GM23248 (cell line): Measurements from ENCODE around the gene RGS18. TPM values are rescaled to one million over a fixed set of nuclear protein-coding genes. Genes with fewer than 3 reads are reported as not detected.

ENCODE experiments used
- DNase-seq: peaks from one replicate; pipeline ENCODE4 v3.0.0-alpha.2; 2015
- H2AFZ ChIP-seq: fragments of 200-600 bp; sonication (generic); 2 replicates; pipeline ENCODE4 v1.6.1; 2016; ENCODE audit warnings: antibody characterized with exemption
- H3F3A ChIP-seq: fragments of 200-600 bp; sonication (generic); 2 replicates; pipeline ENCODE4 v1.6.1; 2016; ENCODE audit warnings: mild to moderate bottlenecking, antibody characterized with exemption, mixed run types; ENCODE audit not compliant: insufficient read depth
- H3K27ac ChIP-seq: fragments of 200-600 bp; sonication (generic); 2 replicates; pipeline ENCODE4 v1.5.1; 2016; ENCODE audit warnings: mild to moderate bottlenecking
- H3K27me3 ChIP-seq: fragments of 200-600 bp; sonication (generic); replicated peaks from 2 replicates; pipeline ENCODE4 v1.6.1; 2016; ENCODE audit warnings: mild to moderate bottlenecking; ENCODE audit not compliant: insufficient read depth
- H3K36me3 ChIP-seq: fragments of 200-600 bp; sonication (generic); 2 replicates; pipeline ENCODE4 v1.6.1; 2016; ENCODE audit warnings: low read depth, mild to moderate bottlenecking
- H3K4me1 ChIP-seq: fragments of 200-600 bp; sonication (generic); 2 replicates; pipeline ENCODE4 v1.6.1; 2016; ENCODE audit warnings: mild to moderate bottlenecking; ENCODE audit not compliant: insufficient read depth
- H3K4me2 ChIP-seq: fragments of 200-600 bp; sonication (generic); one replicate; pipeline ENCODE4 v1.6.1; 2016; ENCODE audit warnings: mild to moderate bottlenecking; ENCODE audit not compliant: unreplicated experiment
- H3K4me3 ChIP-seq: fragments of 200-600 bp; sonication (generic); 2 replicates; pipeline ENCODE4 v1.5.1; 2016; ENCODE audit warnings: mild to moderate bottlenecking
- H3K79me2 ChIP-seq: fragments of 200-600 bp; sonication (generic); 2 replicates; pipeline ENCODE4 v1.6.1; 2016; ENCODE audit warnings: mild to moderate bottlenecking; ENCODE audit not compliant: insufficient read depth
- H3K9ac ChIP-seq: fragments of 200-600 bp; sonication (generic); 2 replicates; pipeline ENCODE4 v1.6.1; 2016; ENCODE audit warnings: mild to moderate bottlenecking
- H3K9me2 ChIP-seq: fragments of 200-600 bp; sonication (generic); 2 replicates; pipeline ENCODE4 v1.6.1; 2016; ENCODE audit warnings: mixed run types, mild to moderate bottlenecking, moderate library complexity; ENCODE audit not compliant: insufficient read depth
- H3K9me3 ChIP-seq: fragments of 200-600 bp; sonication (generic); one replicate; pipeline ENCODE4 v1.6.1; 2017; ENCODE audit warnings: low read depth
- H4K20me1 ChIP-seq: fragments of 200-600 bp; sonication (generic); 2 replicates; pipeline ENCODE4 v1.6.0; 2016; ENCODE audit not compliant: insufficient read depth
- EZH2 ChIP-seq: fragments of 200-600 bp; sonication (generic); IDR thresholded peaks from 2 replicates; pipeline ENCODE4 v1.6.1; 2018; ENCODE audit warnings: antibody characterized with exemption, mild to moderate bottlenecking; ENCODE audit not compliant: insufficient read depth, poor library complexity, severe bottlenecking
- EZH2phosphoT487 ChIP-seq: fragments of 200-600 bp; sonication (generic); IDR thresholded peaks from 2 replicates; pipeline ENCODE4 v1.6.1; 2018; ENCODE audit warnings: antibody characterized with exemption, moderate library complexity, mild to moderate bottlenecking, low read depth; ENCODE audit not compliant: insufficient read depth
- WGBS, 2 experiments: methylation state at CpG; one replicate each; pipeline ENCODE4 v1.1.6; 2015 to 2017; ENCODE audit warnings: low lambda C conversion rate in 2 of 2, low coverage in 1 of 2; ENCODE audit errors: missing lambda C conversion rate in 2 of 2; 5-methylcytosine and 5-hydroxymethylcytosine counted together
- in situ Hi-C: fragments of 300-500 bp; cut with MboI; formaldehyde crosslinking; loops from 2 replicates; pipeline ENCODE4 v1.15.0; 2020
- polyA plus RNA-seq: library from polyadenylated mRNA; unstranded; fragments of >200 nt; fragmentation: Nextera tagmentation; extraction: Ambion mirVana; gene quantifications from 2 replicates; pipeline ENCODE4 v1.2.1, GENCODE V29; 2016
- total RNA-seq: library from RNA; depleted of rRNA; stranded (reverse); fragments of >200 nt; shearing (Covaris generic); gene quantifications from 2 replicates; pipeline ENCODE4 v1.2.3, GENCODE V29; 2014

RGS18 gene
- total and polyA plus RNA-seq, 2 experiments from 2014 or later: not detected

DNA sequence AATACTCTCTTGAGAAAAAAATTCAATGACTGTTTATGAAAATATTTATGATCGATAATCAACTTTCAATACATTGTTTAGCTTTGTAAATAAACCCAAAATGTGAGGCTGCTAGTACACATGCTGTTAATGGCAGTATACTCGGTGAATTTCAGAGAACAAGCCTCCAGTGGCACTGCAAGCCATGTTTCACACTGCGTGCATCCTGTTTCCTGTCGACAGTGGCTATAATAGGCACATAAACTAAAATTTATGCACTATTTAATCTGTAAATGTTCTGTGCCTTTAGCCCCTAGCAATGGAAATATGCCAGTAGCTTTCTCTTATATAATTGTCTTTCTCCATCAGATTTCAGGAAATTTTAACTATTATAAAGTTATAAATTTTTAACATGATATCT, 26.3 kb upstream of the RGS18 start:
- Histone ChIP-seq H3K27ac (no peak overlapping the region), H3K9me2 (no peaks in the 10 kb centered on the region), H2AFZ (no peak overlapping the region), H3K4me3 (no peak overlapping the region), H3K79me2 (no peaks in the 10 kb centered on the region), H3K36me3 (no peaks in the 10 kb centered on the region), H3F3A (no peaks in the 10 kb centered on the region), H4K20me1 (no peaks in the 10 kb centered on the region), H3K27me3 (no peaks in the 10 kb centered on the region), H3K4me2 (no peak overlapping the region), H3K9ac (no peak overlapping the region), H3K4me1 (no peaks in the 10 kb centered on the region), H3K9me3 (no peaks in the 10 kb centered on the region)
- in situ Hi-C loops: no loop called here
- no peak for DNase-seq
- WGBS, 2 experiments: 10 to 20% methylated on average over 4 of the region's 4 CpGs
- no peak for TF ChIP-seq EZH2phosphoT487
- no peak for TF ChIP-seq EZH2

DNA sequence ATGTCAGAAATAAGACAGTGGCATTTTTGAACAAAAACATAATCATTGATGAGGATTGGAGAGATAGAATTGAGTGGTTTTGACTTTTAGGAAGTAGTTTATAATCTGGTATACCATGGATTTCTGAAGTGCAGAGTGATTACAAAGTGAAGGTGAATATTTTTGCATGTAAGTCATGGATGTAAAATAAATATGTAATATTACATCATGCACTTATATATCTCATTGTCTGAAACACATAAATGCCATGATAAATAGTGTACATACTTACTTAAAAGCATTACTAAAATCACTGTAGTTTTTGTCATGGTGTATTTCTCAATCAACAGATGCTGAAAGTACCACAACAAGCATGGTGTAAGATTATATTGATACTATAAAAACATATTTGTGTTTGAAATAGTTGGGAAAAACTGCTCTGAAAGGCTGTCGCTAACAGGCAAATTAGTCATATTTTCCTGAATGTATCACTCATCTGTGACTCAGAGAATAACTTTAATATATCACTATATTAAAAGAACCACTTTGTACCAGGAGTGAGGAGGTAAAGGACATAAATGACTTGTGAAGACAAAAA, 24.8 kb upstream of the RGS18 start:
- Histone ChIP-seq H3K4me2 (no peak overlapping the region), H2AFZ (no peak overlapping the region), H3F3A (no peaks in the 10 kb centered on the region), H3K4me3 (no peak overlapping the region), H3K36me3 (no peaks in the 10 kb centered on the region), H3K9me2 (no peaks in the 10 kb centered on the region), H3K4me1 (no peaks in the 10 kb centered on the region), H4K20me1 (no peaks in the 10 kb centered on the region), H3K9ac (no peak overlapping the region), H3K79me2 (no peaks in the 10 kb centered on the region), H3K27me3 (no peaks in the 10 kb centered on the region), H3K27ac (no peak overlapping the region), H3K9me3 (no peaks in the 10 kb centered on the region)
- TF ChIP-seq EZH2 (no peak), EZH2phosphoT487 (no peak)
- DNase-seq: no peak
- in situ Hi-C loops: no loop called here
- WGBS, 2 experiments: 32 to 50% methylated on average over 1 of the region's 1 CpG

- H3F3A ChIP-seq: no peaks in the 10 kb centered on the region
- no peaks in the 10 kb centered on the region for H3K79me2 ChIP-seq
- no peaks in the 10 kb centered on the region for H3K4me1 ChIP-seq
- in situ Hi-C loops: no loop called here
- H3K27ac ChIP-seq: no peak overlapping the region
- no peak overlapping the region for H3K4me2 ChIP-seq
- DNase-seq: no peak
- H3K9ac ChIP-seq: no peak overlapping the region
- no peak for TF ChIP-seq EZH2phosphoT487
- TF ChIP-seq EZH2: no peak
- no peak overlapping the region for H3K4me3 ChIP-seq
- H3K9me2 ChIP-seq: no peaks in the 10 kb centered on the region
- H3K27me3 ChIP-seq: no peaks in the 10 kb centered on the region
- no peak overlapping the region for H2AFZ ChIP-seq
- no peaks in the 10 kb centered on the region for H3K9me3 ChIP-seq
- H3K36me3 ChIP-seq: no peaks in the 10 kb centered on the region
- H4K20me1 ChIP-seq: no peaks in the 10 kb centered on the region
- WGBS, 2 experiments: 38 to 42% methylated on average over 1 of the region's 1 CpG
These were observed 17.9 kb upstream of the RGS18 start for GRCh38 chr1:192140382-192140781.

DNA sequence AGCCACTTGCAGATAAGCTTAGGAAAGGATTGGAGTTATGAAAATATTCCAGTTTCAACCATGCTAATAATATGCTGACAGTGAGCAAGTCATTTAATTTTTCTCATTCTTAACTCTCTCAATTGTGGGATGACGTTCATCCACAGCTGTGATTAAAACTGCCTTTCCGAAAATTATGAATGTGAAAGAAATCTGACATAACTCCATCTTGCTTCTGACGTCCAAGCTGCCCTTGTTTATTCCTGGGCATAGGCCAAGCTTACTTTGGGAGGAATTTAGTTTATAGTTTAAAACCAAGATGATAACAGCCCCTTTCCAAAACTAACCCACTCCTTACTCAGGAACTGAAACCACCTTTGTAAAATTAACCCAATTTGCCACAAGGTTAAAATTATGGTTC, 11.0 kb upstream of the RGS18 start:
- Histone ChIP-seq H3K27me3 (no peaks in the 10 kb centered on the region), H3K4me3 (no peak overlapping the region), H3K79me2 (no peaks in the 10 kb centered on the region), H3F3A (no peaks in the 10 kb centered on the region), H3K9me2 (no peaks in the 10 kb centered on the region), H3K9ac (no peak overlapping the region), H3K27ac (no peak overlapping the region), H3K4me1 (no peaks in the 10 kb centered on the region), H3K9me3 (peaks cover 2% of the 10 kb centered on the region), H4K20me1 (no peaks in the 10 kb centered on the region), H3K4me2 (no peak overlapping the region), H3K36me3 (no peaks in the 10 kb centered on the region), H2AFZ (no peak overlapping the region)
- WGBS, 2 experiments: 18 to 23% methylated on average over 3 of the region's 3 CpGs
- TF ChIP-seq EZH2 (no peak), EZH2phosphoT487 (no peak)
- no peak for DNase-seq
- in situ Hi-C loops: no loop called here

GRCh38 chr1:192147696-192148095, 10.6 kb upstream of the RGS18 start:
- TF ChIP-seq EZH2 (no peak), EZH2phosphoT487 (no peak)
- in situ Hi-C loops: no loop called here
- Histone ChIP-seq H3K79me2 (no peaks in the 10 kb centered on the region), H3K9me3 (peaks cover 2% of the 10 kb centered on the region), H3K9me2 (no peaks in the 10 kb centered on the region), H3F3A (no peaks in the 10 kb centered on the region), H3K9ac (no peak overlapping the region), H3K27ac (no peak overlapping the region), H3K27me3 (no peaks in the 10 kb centered on the region), H3K4me3 (no peak overlapping the region), H2AFZ (no peak overlapping the region), H4K20me1 (no peaks in the 10 kb centered on the region), H3K4me2 (no peak overlapping the region), H3K4me1 (no peaks in the 10 kb centered on the region), H3K36me3 (no peaks in the 10 kb centered on the region)
- 39 to 48% methylated on average over 1 of the region's 1 CpG for WGBS, 2 experiments
- DNase-seq: no peak
